Fibroblast of peridontal ligament (primary cell): ENCODE measurements around the gene NKAP.
"Not testable (repeated sequence)": the region's sequence is repeated elsewhere in the genome, so short reads cannot be mapped to it uniquely, and the experiment has no call there.

Experiments used
- DNase-seq: peaks from one replicate; pipeline ENCODE4 v3.0.0-alpha.2; 2010; ENCODE audit errors: extremely low read depth

Gene NKAP

GRCh38 chrX:119941336-119941735 lies 2.2 kb downstream of the NKAP start:
- no peak for DNase-seq

DNA sequence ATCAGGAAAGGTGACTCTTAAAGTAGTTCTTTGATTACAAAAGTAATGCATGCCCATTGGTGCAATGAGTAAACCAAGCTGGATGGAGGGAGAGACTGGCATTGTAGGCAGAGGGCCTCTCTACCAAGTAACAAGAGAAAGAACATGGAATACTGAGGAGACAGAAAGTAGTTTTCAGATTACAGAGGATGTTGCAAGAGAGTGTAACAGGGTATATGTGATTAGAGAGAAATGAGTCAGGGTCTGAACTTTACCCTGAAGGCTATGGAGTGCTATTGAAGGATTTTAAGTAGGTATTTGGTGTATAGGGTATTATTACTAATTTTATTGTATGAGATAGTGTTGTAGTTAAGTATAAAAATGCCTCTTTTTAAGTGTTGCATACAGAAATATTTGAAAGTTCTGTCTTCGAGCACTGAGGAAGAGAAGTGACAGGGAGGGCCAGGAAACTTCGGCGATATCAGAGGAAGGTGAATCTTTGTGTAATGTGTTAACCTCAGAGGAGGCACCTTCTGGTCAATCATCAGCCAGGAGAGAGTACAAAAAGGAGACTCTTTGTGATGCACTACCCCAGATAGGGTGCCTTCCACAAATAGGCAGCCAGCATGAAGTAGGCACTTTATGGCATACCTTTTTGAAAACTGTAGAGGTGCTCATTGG lies 8.2 kb downstream of the NKAP start:
- DNase-seq: no peak

DNA sequence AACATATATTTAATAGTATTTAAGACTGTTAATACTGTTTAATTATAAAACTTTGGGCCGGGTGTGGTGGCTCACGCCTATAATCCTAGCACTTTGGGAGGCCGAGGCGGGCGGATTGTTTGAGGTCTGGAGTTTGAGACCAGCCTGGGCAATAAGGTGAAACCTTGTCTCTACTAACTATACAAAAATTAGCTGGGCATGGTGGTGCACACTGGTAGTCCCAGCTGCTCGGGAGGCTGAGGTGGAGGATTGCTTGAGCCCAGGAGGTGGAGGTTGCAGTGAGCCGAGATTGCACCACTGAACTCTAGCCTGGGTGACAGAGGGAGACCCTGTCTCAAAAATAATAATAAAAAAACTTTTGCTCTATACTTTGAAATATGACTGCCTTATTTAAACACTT lies 21.2 kb downstream of the NKAP start:
- not testable (repeated sequence) for DNase-seq

DNA sequence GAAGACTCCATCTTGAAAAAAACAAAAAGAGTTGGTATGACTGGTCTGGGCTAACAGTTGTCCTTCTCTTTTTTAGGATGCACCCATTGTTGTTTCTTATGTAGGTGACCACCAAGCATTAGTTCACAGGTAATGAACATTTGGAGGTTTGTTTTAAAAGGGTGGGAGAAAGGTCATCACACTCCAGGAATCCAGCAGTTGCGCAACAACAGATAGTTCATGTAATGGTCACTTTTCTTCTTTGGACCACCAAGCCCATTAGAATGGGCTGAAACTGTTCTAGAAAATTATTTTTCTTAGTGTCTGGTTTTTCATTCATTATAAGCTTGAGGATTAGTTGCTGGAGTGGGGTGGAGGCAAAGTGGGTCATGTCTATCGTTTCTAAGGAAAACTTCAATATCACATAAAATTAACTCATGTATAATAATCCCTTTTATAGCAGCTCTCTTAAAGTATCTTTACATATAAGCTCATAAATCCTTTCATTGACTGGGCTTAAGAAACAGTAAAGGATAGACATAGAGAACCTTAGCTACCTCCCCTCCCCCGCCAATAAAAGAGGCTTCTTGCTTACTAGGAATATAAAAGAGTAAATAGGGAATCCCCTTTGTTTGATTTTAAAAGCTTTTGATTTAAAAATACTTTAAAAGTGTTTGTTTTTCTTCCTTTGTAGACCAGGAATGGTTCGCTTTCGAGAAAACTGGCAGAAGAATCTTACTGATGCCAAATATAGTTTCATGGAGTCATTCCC lies 23.5 kb downstream of the NKAP start:
- DNase-seq: no peak

GRCh38 chrX:119917877-119918276 lies 25.7 kb downstream of the NKAP start:
- no peak for DNase-seq

DNA sequence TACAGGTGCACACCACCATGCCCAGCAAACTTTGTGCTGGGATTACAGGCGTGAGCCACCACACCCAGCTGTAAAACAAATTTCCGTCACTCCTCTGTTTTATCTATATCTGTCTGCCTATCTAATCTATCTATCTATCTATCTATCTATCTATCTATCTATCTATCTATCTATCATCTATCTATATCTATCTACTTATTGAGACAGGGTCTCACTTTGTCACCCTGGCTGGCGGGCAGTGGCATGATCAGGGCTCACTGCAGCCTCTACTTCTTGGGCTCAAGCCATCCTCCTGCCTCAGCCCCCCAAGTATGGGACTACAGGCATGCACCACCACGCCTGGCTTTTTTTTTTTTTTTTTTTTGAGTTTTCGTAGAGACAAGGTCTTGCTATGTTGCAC lies 27.2 kb downstream of the NKAP start:
- no peak for DNase-seq

GRCh38 chrX:119900976-119901375 lies 42.6 kb downstream of the NKAP start:
- no peak for DNase-seq

- no peak for DNase-seq
Measured at GRCh38 chrX:119899125-119899524, 44.4 kb downstream of the NKAP start.

- DNase-seq: no peak
Measured at GRCh38 chrX:119895843-119896326, 47.7 kb downstream of the NKAP start, which contains the start of gene AKAP14. Gene AKAP14, plus strand, starts transcription at chrX:119895893. Its CDS starts 7,331 bp downstream, at chrX:119903224.

DNA sequence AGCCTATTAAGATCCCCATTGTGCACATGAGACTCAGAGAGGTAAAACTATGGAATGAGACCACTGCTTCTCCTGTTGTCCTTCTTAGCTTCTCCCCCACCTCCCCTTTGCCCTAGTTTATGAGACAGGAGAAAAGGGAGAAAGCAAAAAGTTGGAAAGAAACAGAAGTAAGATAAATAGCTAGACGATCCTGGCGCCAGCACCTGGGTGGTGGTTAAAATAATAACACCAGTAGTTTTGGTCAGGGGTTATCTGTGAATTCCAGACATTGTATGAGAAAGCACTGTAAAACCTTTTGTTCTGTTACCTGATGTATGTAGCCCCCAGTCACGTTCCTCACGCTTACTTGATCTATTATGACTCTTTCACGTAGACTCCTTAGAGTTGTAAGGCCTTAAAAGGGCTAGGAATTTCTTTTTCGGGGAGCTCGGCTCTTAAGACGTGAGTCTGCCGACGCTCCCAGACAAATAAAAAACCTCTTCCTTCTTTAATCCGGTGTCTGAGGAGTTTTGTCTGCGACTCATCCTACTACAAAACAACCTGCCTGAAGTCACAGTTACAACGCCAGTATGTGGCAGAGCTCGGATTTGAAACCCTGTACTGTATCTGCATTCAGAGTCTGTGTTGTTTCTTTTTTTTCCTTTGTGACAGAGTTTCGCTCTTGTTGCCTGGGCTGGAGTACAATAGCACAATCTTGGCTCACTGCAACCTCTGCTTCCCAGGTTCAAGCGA lies 51.4 kb downstream of the NKAP start:
- not testable (repeated sequence) for DNase-seq

DNA sequence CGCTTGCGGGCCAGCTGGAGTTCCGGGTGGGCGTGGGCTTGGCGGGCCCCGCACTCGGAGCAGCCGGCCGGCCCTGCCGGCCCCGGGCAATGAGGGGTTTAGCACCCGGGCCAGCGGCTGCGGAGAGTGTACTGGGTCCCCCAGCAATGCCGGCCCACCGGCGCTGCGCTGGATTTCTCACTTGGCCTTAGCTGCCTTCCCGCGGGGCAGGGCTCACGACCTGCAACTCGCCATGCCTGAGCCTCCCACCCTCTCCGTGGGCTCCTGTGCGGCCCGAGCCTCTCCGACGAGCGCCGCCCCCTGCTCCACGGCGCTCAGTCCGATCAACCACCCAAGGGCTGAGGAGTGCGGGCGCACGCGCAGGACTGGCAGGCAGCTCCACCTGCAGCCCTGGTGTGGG lies 52.9 kb downstream of the NKAP start:
- not testable (repeated sequence) for DNase-seq

GRCh38 chrX:119887721-119888425 lies 55.7 kb downstream of the NKAP start:
- DNase-seq: peak; percentile 29

DNA sequence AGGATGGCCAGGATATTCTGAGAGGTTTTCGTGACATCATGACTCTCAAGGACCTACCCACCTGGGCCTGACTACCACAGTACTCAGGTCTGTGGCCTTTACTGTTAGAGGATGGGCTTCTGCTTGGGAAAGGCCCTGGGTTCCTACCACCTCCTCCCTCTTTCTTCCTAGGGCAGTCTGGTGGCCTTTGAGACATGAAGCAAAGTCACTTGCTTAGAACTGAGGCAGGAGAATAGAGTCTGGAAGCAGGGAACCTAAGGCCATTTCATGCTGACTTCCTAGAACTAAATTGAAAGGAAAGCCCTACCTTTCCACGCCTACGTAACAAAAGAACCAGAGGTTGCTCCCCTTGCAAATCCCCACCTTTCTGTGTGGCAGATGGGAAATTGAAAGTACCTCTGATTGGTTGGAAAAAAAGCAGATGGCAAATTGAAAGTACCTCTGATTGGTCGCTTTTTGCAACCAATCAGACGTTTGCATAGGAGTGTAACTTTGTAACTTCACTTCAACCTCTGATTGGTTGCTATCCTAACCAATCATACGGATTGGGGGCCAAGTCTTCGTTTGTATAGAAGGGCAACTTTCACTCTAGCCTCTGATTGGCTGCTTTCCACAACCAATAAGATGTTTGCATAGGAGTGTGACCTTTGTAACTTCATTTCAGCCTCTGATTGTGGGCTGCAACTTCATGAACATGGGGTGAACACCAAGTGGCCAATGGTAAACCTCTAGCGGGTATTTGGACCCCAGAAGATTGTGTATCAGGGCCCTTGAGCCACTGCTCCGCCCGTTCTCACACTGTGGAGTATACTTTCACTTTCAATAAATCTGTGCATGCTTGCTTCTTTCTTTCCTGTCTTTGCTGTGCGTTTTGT lies 57.8 kb downstream of the NKAP start:
- peak; percentile 24 for DNase-seq

GRCh38 chrX:119880552-119881437 lies 62.8 kb downstream of the NKAP start:
- peak; percentile 61 for DNase-seq

- DNase-seq: no peak
Measured at GRCh38 chrX:119880076-119880475, 63.5 kb downstream of the NKAP start.

- no peak for DNase-seq
Measured at GRCh38 chrX:119878740-119879139, 64.8 kb downstream of the NKAP start.

GRCh38 chrX:119871599-119872395 lies 71.8 kb downstream of the NKAP start, which contains the start of the genes NDUFA1 and RNF113A:
Gene NDUFA1, plus strand, starts transcription at chrX:119871832. Its CDS starts 80 bp downstream, at chrX:119871912.
Gene RNF113A, minus strand, starts transcription at chrX:119871733. Its CDS starts 120 bp downstream, at chrX:119871613.
- peak; percentile 73 for DNase-seq

- no peak for DNase-seq
Measured at GRCh38 chrX:119871245-119871598, 72.3 kb downstream of the NKAP start.
